Dermis microvascular lymphatic vessel endothelial cell (primary cell): ENCODE measurements around the gene KRTAP6-3. TPM values are rescaled to one million over a fixed set of nuclear protein-coding genes. Genes with fewer than 3 reads are reported as not detected.

Experiments
- DNase-seq, 2 donors: peaks; one replicate each; pipeline versions ENCODE4 v3.0.0 to v3.0.0-alpha.2; 2010; ENCODE audit warnings: low read depth in 2 of 2
- total RNA-seq: library from RNA; depleted of rRNA; stranded (reverse); fragments of >200 nt; gene quantifications from 2 replicates; pipeline ENCODE4 v1.2.1, GENCODE V29; 2014

Gene KRTAP6-3
- total RNA-seq, 1 donor from 2014 or later: not detected

GRCh38 chr21:30625449-30626165 lies 33.4 kb downstream of the KRTAP6-3 start:
- DNase-seq: no peak

- DNase-seq: no peak
These were observed 35.9 kb downstream of the KRTAP6-3 start for GRCh38 chr21:30628109-30628508.

GRCh38 chr21:30629200-30629599 lies 37.0 kb downstream of the KRTAP6-3 start:
- DNase-seq: no peak

- DNase-seq: no peak
These were observed 42.7 kb downstream of the KRTAP6-3 start, which contains the start of gene KRTAP20-2 for GRCh38 chr21:30634906-30635305. Gene KRTAP20-2 (plus strand): TSS chr21:30635206. CDS start chr21:30635264, 58 bp downstream.

- DNase-seq: no peak
These were observed 46.4 kb downstream of the KRTAP6-3 start for GRCh38 chr21:30638686-30639085.

GRCh38 chr21:30642564-30642963 lies 50.3 kb downstream of the KRTAP6-3 start, which contains the start of gene KRTAP20-3:
Gene KRTAP20-3 (plus strand): TSS chr21:30642864.
- DNase-seq: no peak

Other genes starting within 250 kb of the KRTAP6-3 start
- gene KRTAP23-1, start 243.8 kb upstream of the KRTAP6-3 start, total RNA-seq: not detected in 2 replicates
- not detected in 2 replicates for gene KRTAP13-2, start 220.2 kb upstream of the KRTAP6-3 start, total RNA-seq
- gene KRTAP13-1, start 196.4 kb upstream of the KRTAP6-3 start, total RNA-seq: not detected in 2 replicates
- gene KRTAP13-3, start 166.5 kb upstream of the KRTAP6-3 start, total RNA-seq: not detected in 2 replicates
- not detected in 2 replicates for gene KRTAP13-4, start 162.2 kb upstream of the KRTAP6-3 start, total RNA-seq
- gene KRTAP15-1, start 152.2 kb upstream of the KRTAP6-3 start, total RNA-seq: not detected in 2 replicates
- gene KRTAP19-1, start 112.1 kb upstream of the KRTAP6-3 start, total RNA-seq: not detected in 2 replicates
- gene KRTAP19-2, start 105.0 kb upstream of the KRTAP6-3 start, total RNA-seq: not detected in 2 replicates
- not detected in 2 replicates for gene KRTAP19-3, start 100.4 kb upstream of the KRTAP6-3 start, total RNA-seq
- gene KRTAP19-4, start 95.3 kb upstream of the KRTAP6-3 start, total RNA-seq: not detected in 2 replicates
- gene KRTAP19-5, start 90.3 kb upstream of the KRTAP6-3 start, total RNA-seq: not detected in 2 replicates
- gene KRTAP19-6, start 50.6 kb upstream of the KRTAP6-3 start, total RNA-seq: not detected in 2 replicates
- not detected in 2 replicates for gene KRTAP19-7, start 31.1 kb upstream of the KRTAP6-3 start, total RNA-seq
- not detected in 2 replicates for gene KRTAP22-2, start 2.0 kb upstream of the KRTAP6-3 start, total RNA-seq
- gene KRTAP6-2, start 6.5 kb downstream of the KRTAP6-3 start, total RNA-seq: not detected in 2 replicates
- gene KRTAP22-1, start 8.6 kb downstream of the KRTAP6-3 start, total RNA-seq: not detected in 2 replicates
- gene KRTAP6-1, start 21.5 kb downstream of the KRTAP6-3 start, total RNA-seq: not detected in 2 replicates
- gene KRTAP20-1, start 24.0 kb downstream of the KRTAP6-3 start, total RNA-seq: not detected in 2 replicates
- gene KRTAP20-4, start 28.2 kb downstream of the KRTAP6-3 start, total RNA-seq: not detected in 2 replicates
- gene KRTAP20-2, start 42.8 kb downstream of the KRTAP6-3 start, total RNA-seq: not detected in 2 replicates
- not detected in 2 replicates for gene KRTAP20-3, start 50.4 kb downstream of the KRTAP6-3 start, total RNA-seq
- not detected in 2 replicates for gene KRTAP21-3, start 126.3 kb downstream of the KRTAP6-3 start, total RNA-seq
- gene KRTAP21-2, start 154.8 kb downstream of the KRTAP6-3 start, total RNA-seq: not detected in 2 replicates
- not detected in 2 replicates for gene KRTAP21-1, start 163.0 kb downstream of the KRTAP6-3 start, total RNA-seq
- gene KRTAP8-1, start 220.8 kb downstream of the KRTAP6-3 start, total RNA-seq: not detected in 2 replicates
- not detected in 2 replicates for gene KRTAP7-1, start 237.3 kb downstream of the KRTAP6-3 start, total RNA-seq